Aorta (tissue), 5 donors: ENCODE data around the gene GABRP. TPM values are rescaled to one million over a fixed set of nuclear protein-coding genes. Genes with fewer than 3 reads are reported as not detected.

ENCODE experiments used
- ATAC-seq: fragments of 200-7000 bp; cut with Tn5 transposase; one replicate; pipeline ENCODE4 v1.9.1; 2022; ENCODE audit warnings: moderate library complexity; ENCODE audit not compliant: low FRiP score
- DNase-seq, 2 donors: peaks; one replicate each; pipeline ENCODE4 v3.0.0-alpha.2; 2020
- H3K27ac ChIP-seq, 2 donors: one replicate each; pipeline ENCODE4 v1.5.1; 2013; ENCODE audit warnings: low read length in 2 of 2, mild to moderate bottlenecking in 2 of 2, moderate library complexity in 2 of 2, control low read depth in 1 of 2, inconsistent platforms in 1 of 2, low read depth in 1 of 2
- H3K27me3 ChIP-seq, 2 donors: one replicate each; pipeline ENCODE4 v1.6.1; 2013; ENCODE audit warnings: control low read depth in 1 of 2, low read length in 1 of 2, mild to moderate bottlenecking in 1 of 2, moderate library complexity in 1 of 2; ENCODE audit not compliant: insufficient read depth in 2 of 2, control insufficient read depth in 1 of 2
- H3K36me3 ChIP-seq, 2 donors: one replicate each; pipeline ENCODE4 v1.6.1; 2013; ENCODE audit warnings: control low read depth in 1 of 2, low read length in 1 of 2, mild to moderate bottlenecking in 1 of 2; ENCODE audit not compliant: insufficient read depth in 2 of 2, control insufficient read depth in 1 of 2
- H3K4me1 ChIP-seq, 2 donors: one replicate each; pipeline ENCODE4 v1.6.1; 2013; ENCODE audit warnings: low read length in 2 of 2, control low read depth in 1 of 2, mild to moderate bottlenecking in 1 of 2, moderate library complexity in 1 of 2; ENCODE audit not compliant: insufficient read depth in 2 of 2, control insufficient read depth in 1 of 2
- H3K4me3 ChIP-seq, 2 donors: one replicate each; pipeline ENCODE4 v1.5.1; 2013; ENCODE audit warnings: low read length in 2 of 2, control low read depth in 1 of 2, mild to moderate bottlenecking in 1 of 2
- H3K9me3 ChIP-seq: one replicate; pipeline ENCODE4 v1.6.1; 2013; ENCODE audit warnings: mild to moderate bottlenecking, low read length; ENCODE audit not compliant: control insufficient read depth
- WGBS, 2 donors: extraction: QIAGEN DNeasy Blood & Tissue Kit; methylation state at CpG; one replicate each; pipeline ENCODE4 v1.1.7; 2013; 5-methylcytosine and 5-hydroxymethylcytosine counted together
- intact Hi-C, 2 donors: fragments of 100-400 bp; cut with DNase I; formaldehyde crosslinking; loops; one replicate each; pipeline versions ENCODE4 v1.14.2 to v1.15.0; 2022
- polyA plus RNA-seq, 2 donors: library from polyadenylated mRNA; stranded (reverse); fragments of 200-250 nt; gene quantifications; one replicate each; pipeline ENCODE4 v1.2.3, GENCODE V29; 2013
- total RNA-seq, 2 donors: library from RNA; stranded (reverse); fragmentation: NEBNext Ultra II Directional; extraction: Animal tissue kit (Norgen Biotek cat#: 25700); gene quantifications; one replicate each; pipeline ENCODE4 v1.2.1, GENCODE V29; 2021
- donor health status: healthy with polysubstance abuse.
- donor health status: Bipolar disorder and iron deficiency.
- donor health status: DM: no; HTN: no; CAD: no.
- donor health status: DM: no; HTN: no; CAD: no.
- donor health status: DM: yes; HTN: yes; CAD: no.

GABRP gene
- total and polyA plus RNA-seq, 4 donors: 0.72 to 0.75 TPM; not detected in 2

DNA sequence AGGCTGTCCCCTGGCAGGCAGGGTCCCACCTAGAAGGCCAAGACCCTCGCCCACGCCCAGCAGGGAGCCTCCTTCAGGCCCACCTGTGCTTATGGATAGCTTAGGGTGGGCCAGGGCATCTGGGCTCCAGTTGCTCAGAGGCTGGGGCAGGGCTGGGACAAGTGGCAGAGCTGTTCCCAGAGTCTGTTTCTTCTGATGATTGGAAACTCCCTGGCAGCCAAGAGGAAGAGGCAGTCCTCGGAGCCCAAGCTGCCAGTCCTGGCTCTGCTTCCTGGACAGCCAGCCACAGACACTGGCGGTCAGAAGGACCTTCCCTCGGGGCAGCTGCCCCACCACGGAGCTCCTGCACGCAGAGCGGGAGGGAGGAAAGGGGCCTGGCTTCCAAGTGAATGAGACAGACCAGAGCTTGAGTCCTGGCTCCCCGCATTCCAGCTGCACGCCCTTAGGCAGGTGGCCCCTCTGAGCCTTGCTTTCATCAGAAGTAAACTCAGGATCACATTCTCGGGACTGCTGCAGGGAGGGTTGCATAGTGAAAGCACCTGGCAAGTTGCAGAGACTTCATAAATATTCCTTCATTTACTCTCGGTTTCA lies 37.9 kb upstream of the GABRP start:
- no peak overlapping the region for H3K4me3 ChIP-seq
- no peaks in the 10 kb centered on the region for H3K9me3 ChIP-seq
- 39% methylated on average over 12 of the region's 12 CpGs for WGBS, 2 donors
- ATAC-seq (peak; percentile 45), DNase-seq (no peak)
- no peaks in the 10 kb centered on the region for H3K4me1 ChIP-seq
- H3K27me3 ChIP-seq: no peaks in the 10 kb centered on the region
- intact Hi-C loops: loop anchor here in 1 of 2 donors (2.0 kb wide), 1 partner anchor 45 kb away; no protein-coding TSS in a partner anchor
- no peak overlapping the region for H3K27ac ChIP-seq
- H3K36me3 ChIP-seq: no peaks in the 10 kb centered on the region

DNA sequence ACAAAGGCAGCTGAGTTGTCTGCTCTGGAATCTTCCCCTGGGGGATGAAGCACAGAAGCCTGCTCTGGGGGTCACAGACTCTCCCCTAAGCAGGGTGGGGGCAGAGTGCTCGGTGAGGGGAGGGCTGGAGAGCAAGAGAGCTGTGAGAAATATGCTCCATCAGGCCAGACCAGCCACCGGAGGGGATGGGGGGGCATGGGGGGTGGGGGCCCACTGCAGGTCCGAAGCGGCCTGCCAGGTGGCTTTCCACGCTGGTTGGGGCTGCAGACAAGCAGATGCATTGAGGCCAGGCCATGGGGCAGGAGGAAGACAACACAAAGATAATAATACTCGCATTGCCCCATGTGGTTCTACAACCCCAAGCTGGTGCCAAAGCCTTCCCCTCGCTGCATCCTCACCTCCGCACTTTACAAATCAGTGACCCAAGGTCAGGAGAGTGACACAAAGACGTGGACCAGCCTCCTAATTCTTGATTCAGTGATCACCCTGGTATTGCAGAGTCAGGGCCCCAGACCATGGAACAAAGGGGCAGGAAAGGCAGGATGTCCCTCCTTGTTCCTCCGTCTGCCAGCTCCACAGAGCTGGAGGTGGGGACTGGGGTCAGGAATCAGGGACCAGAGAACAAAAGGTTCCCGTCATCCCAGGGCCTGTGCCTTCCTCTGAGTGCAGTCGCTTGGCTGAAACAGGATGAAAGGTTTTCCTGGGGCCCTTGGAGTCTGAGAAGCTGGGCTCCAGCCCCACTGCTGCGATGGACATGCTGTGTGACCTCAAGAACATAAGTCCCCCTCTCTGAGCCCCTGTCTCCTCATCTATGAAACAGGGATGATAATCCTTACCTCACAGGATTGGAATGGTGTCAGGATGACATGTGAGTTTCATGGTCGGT lies 37.2 kb upstream of the GABRP start:
- intact Hi-C loops: no loop called here

DNA sequence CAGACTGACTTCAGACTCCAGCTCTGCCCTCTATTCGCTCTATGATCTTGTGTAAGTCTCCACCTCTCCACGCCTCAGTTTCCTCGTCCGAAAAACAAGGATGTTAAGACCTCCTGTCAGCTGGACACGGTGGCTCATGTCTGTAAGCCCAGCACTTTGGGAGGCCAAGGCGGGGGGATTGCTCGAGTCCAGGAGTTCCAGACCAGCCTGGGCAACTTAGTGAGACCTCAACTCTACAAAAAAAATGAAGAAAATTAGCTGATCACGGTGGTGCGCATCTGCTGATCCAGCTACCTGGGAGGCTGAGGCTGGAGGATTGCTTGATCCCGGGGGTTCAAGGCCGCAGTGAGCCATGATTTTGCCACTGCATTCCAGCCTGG lies 36.6 kb upstream of the GABRP start:
- intact Hi-C loops: no loop called here
- no peak overlapping the region for H3K4me3 ChIP-seq

More for the DNA sequence above, 37.2 kb upstream of the GABRP start:
- no peaks in the 10 kb centered on the region for H3K36me3 ChIP-seq
- no peaks in the 10 kb centered on the region for H3K9me3 ChIP-seq
- no peaks in the 10 kb centered on the region for H3K4me1 ChIP-seq
- WGBS, 2 donors: 79 to 82% methylated on average over 14 of the region's 14 CpGs
- no peak overlapping the region for H3K4me3 ChIP-seq
- H3K27ac ChIP-seq: no peak overlapping the region
- DNase-seq (no peak), ATAC-seq (no peak)
- H3K27me3 ChIP-seq: no peaks in the 10 kb centered on the region

DNA sequence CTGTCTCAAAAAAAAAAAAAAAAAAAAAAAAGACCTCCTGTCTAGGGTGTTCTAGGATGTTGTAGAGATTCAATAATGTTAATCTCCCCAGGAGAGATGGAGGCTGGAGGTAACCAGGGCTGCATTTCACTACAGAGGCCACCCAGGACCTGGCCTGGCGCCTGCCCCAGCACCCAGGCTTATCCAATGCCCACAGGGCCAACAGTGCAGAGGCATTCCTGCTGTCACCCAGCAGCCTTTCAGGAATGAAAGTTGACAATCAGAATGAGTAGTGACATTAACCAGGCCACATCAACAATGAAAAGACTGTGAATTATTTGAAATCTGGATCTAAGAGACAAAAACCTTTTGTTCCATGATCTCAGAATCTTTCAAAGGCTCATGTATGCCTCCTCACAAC lies 36.2 kb upstream of the GABRP start:
- WGBS, 2 donors: 87 to 100% methylated on average over 1 of the region's 1 CpG
- intact Hi-C loops: no loop called here
- Histone ChIP-seq H3K36me3 (no peaks in the 10 kb centered on the region), H3K27me3 (no peaks in the 10 kb centered on the region), H3K4me3 (no peak overlapping the region), H3K9me3 (no peaks in the 10 kb centered on the region), H3K27ac (no peak overlapping the region), H3K4me1 (no peaks in the 10 kb centered on the region)
- no peak for DNase-seq
- no peak for ATAC-seq

More for the DNA sequence above, 36.6 kb upstream of the GABRP start:
- H3K36me3 ChIP-seq: no peaks in the 10 kb centered on the region
- no peaks in the 10 kb centered on the region for H3K27me3 ChIP-seq
- 93 to 95% methylated on average over 11 of the region's 11 CpGs for WGBS, 2 donors
- no peak for DNase-seq
- H3K4me1 ChIP-seq: no peaks in the 10 kb centered on the region
- ATAC-seq: no peak
- H3K27ac ChIP-seq: no peak overlapping the region
- H3K9me3 ChIP-seq: no peaks in the 10 kb centered on the region

DNA sequence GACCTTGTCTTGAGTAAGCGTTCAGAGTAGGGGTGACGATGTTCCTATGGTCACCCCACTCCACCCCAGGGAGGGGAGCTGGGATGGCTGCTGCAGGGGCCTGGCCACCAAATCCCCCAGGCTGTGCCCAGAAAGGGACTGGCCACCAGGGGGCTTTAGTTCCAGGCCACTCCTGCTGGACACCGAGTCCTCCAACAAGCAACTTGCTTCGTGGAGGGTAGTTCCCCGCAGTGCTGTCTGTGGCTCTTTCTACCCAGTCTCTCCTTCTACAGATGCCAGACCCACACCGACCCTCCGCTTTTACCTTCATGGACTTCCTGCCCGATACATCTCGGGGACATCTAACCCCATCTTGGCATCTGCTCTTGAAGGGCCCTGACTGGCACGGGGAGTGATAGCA lies 35.7 kb upstream of the GABRP start:
- H3K36me3 ChIP-seq: no peaks in the 10 kb centered on the region
- no peak overlapping the region for H3K27ac ChIP-seq
- intact Hi-C loops: no loop called here
- H3K4me1 ChIP-seq: no peaks in the 10 kb centered on the region
- no peaks in the 10 kb centered on the region for H3K9me3 ChIP-seq
- ATAC-seq (no peak), DNase-seq (no peak)
- 88 to 91% methylated on average over 10 of the region's 10 CpGs for WGBS, 2 donors
- no peak overlapping the region for H3K4me3 ChIP-seq
- no peaks in the 10 kb centered on the region for H3K27me3 ChIP-seq

DNA sequence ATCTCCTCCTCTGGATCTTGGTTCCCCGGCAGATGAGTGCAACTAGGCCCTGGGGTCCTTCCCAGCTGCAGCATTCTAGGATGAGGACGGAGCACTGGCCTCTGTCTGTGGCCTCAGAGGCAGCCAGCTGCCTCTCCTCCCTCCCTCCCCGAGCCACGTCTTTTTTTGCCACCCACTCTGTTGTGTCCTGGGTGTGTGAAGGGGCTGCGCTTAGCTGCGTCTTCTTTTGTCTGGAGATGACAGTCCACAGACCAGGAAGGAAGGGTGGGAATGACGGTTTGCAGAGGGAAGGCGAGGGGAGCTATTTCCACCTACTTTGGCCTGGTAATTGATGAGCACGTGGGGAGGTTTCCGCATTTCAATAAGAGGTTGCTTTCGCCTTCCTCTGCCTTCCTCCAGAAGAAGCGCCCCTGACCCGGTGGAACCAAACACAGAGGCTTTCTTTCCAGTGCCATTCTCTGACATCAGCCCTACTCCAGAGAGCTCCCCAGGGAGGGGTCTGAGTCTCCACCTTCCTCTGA lies 34.5 kb upstream of the GABRP start:
- no peak overlapping the region for H3K27ac ChIP-seq
- no peak for ATAC-seq
- H3K27me3 ChIP-seq: no peaks in the 10 kb centered on the region
- no peaks in the 10 kb centered on the region for H3K4me1 ChIP-seq
- 87 to 90% methylated on average over 13 of the region's 13 CpGs for WGBS, 2 donors
- intact Hi-C loops: no loop called here
- H3K9me3 ChIP-seq: no peaks in the 10 kb centered on the region
- no peak overlapping the region for H3K4me3 ChIP-seq
- H3K36me3 ChIP-seq: no peaks in the 10 kb centered on the region
- DNase-seq: no peak

DNA sequence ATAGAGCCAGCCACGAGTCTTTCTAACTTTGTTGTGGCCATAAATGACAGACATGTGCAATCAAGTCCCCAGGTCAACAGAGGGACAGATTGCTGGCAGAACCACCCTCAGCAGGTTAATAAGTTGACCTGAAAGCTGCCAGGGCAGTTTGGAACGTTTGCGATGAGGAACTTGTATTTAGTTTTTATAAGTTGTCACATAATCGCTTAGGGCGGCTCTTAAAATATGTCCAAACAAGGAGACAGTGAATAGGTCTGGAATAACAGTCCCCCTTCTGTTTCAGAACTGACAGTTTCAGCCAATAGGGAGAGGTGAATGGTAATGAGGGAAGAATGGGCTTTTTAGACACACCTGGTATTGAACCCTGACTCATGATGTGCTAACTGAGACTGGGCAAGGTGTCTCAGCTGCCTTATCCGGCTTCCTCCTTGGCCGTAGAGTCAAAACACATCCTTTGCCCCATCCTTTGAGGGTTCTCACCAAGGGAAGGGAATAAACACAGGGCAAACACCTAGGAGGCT lies 33.6 kb upstream of the GABRP start:
- intact Hi-C loops: no loop called here
- no peaks in the 10 kb centered on the region for H3K9me3 ChIP-seq
- H3K4me1 ChIP-seq: no peaks in the 10 kb centered on the region
- H3K27me3 ChIP-seq: no peaks in the 10 kb centered on the region
- 79 to 82% methylated on average over 7 of the region's 7 CpGs for WGBS, 2 donors
- no peaks in the 10 kb centered on the region for H3K36me3 ChIP-seq
- H3K4me3 ChIP-seq: no peak overlapping the region
- ATAC-seq (no peak), DNase-seq (no peak)
- H3K27ac ChIP-seq: no peak overlapping the region

DNA sequence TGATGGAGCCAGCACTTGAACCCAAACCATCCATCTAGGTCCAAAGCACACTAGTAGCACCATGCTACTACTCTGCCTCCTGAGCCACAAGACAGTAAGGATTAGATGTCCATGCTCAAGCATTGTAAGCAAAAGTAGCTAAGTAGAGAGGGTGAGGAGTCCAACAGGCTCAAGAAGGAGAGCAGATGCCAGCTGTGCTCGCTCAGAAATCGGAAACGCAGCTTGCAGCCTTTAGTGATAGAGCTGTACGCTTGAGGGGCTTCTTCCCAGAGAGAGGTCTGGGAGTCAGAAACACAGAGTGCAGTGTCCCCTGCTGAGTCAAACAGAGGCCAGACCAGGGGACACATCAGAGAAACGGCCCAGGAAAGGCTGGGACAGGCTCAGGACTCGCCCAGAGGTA lies 32.7 kb upstream of the GABRP start:
- Histone ChIP-seq H3K9me3 (no peaks in the 10 kb centered on the region), H3K36me3 (no peaks in the 10 kb centered on the region), H3K4me3 (no peak overlapping the region), H3K27ac (no peak overlapping the region), H3K27me3 (no peaks in the 10 kb centered on the region), H3K4me1 (no peaks in the 10 kb centered on the region)
- DNase-seq (no peak), ATAC-seq (no peak)
- 86 to 89% methylated on average over 6 of the region's 6 CpGs for WGBS, 2 donors
- intact Hi-C loops: no loop called here
